Endodermal cell (in vitro differentiated cells): ENCODE data around the gene SLC7A7. TPM values are rescaled to one million over a fixed set of nuclear protein-coding genes. Genes with fewer than 3 reads are reported as not detected.
"Not testable (repeated sequence)": the region's sequence is repeated elsewhere in the genome, so short reads cannot be mapped to it uniquely, and the experiment has no call there.

Experiments used
- DNase-seq: peaks from one replicate; pipeline ENCODE4 v3.0.0-alpha.2; 2017
- H3K27ac ChIP-seq: 2 replicates; pipeline ENCODE4 v1.5.1; 2013; ENCODE audit warnings: mild to moderate bottlenecking, low read depth, low read length, moderate library complexity
- H3K27me3 ChIP-seq: 2 replicates; pipeline ENCODE4 v1.6.1; 2013; ENCODE audit warnings: mild to moderate bottlenecking, low read length, moderate library complexity; ENCODE audit not compliant: insufficient read depth, control insufficient read depth, poor library complexity, severe bottlenecking
- H3K36me3 ChIP-seq: 2 replicates; pipeline ENCODE4 v1.7.0; 2013; ENCODE audit warnings: mild to moderate bottlenecking, low read length, moderate library complexity; ENCODE audit not compliant: control insufficient read depth, insufficient read depth
- H3K4me1 ChIP-seq: one replicate; pipeline ENCODE4 v1.7.0; 2013; ENCODE audit warnings: low read length; ENCODE audit not compliant: control insufficient read depth, insufficient read depth
- H3K4me3 ChIP-seq: 2 replicates; pipeline ENCODE4 v1.5.1; 2013; ENCODE audit warnings: mild to moderate bottlenecking, low read length, moderate library complexity
- H3K9ac ChIP-seq: 2 replicates; pipeline ENCODE4 v1.6.1; 2013; ENCODE audit warnings: mild to moderate bottlenecking, low read length, moderate library complexity; ENCODE audit not compliant: poor library complexity, severe bottlenecking; ENCODE audit errors: extremely low read depth
- H3K9me3 ChIP-seq: 2 replicates; pipeline ENCODE4 v1.6.1; 2013; ENCODE audit warnings: mild to moderate bottlenecking, low read length, moderate library complexity; ENCODE audit not compliant: control insufficient read depth
- H3K27ac Mint-ChIP-seq: 2 replicates; pipeline ENCODE4 v1.8.0; 2020; ENCODE audit warnings: mixed read lengths
- H3K27me3 Mint-ChIP-seq: 2 replicates; pipeline ENCODE4 v1.8.0; 2021; ENCODE audit warnings: mild to moderate bottlenecking, mixed read lengths; ENCODE audit not compliant: insufficient read depth
- H3K36me3 Mint-ChIP-seq: 2 replicates; pipeline ENCODE4 v1.8.0; 2020; ENCODE audit warnings: low read depth, mixed read lengths
- H3K4me1 Mint-ChIP-seq: 2 replicates; pipeline ENCODE4 v1.8.0; 2020; ENCODE audit warnings: mixed read lengths
- H3K4me3 Mint-ChIP-seq: 2 replicates; pipeline ENCODE4 v1.8.0; 2020; ENCODE audit warnings: mild to moderate bottlenecking, moderate library complexity, mixed read lengths
- H3K9me3 Mint-ChIP-seq: 2 replicates; pipeline ENCODE4 v1.8.0; 2020; ENCODE audit warnings: mild to moderate bottlenecking, mixed read lengths
- CTCF ChIP-seq: fragments of 200-600 bp; sonication (generic); conservative IDR thresholded peaks from 2 replicates; pipeline ENCODE4 v1.5.0; 2021; ENCODE audit warnings: antibody characterized with exemption, mild to moderate bottlenecking
- WGBS, 2 experiments: methylation state at CpG; one replicate each; pipeline versions ENCODE4 v1.1.5 to v1.1.7; 2013; ENCODE audit warnings: missing lambda C conversion rate in 2 of 2, mixed read lengths in 1 of 2; ENCODE audit not compliant: insufficient coverage in 1 of 2, insufficient read length in 1 of 2; 5-methylcytosine and 5-hydroxymethylcytosine counted together
- total RNA-seq, 2 donors: library from RNA; stranded (reverse); fragmentation: NEBNext Ultra II Directional in 1 of 2; extraction: Animal tissue kit (Norgen Biotek cat#: 25700) in 1 of 2; gene quantifications; 2 replicates in 1 of 2; 3 replicates in 1 of 2; pipeline ENCODE4 v1.2.1, GENCODE V29; 2021

The SLC7A7 gene
- total RNA-seq, 2 donors from 2014 or later: 16.7 to 17.0 TPM

- H3K36me3 ChIP-seq: no peaks in the 10 kb centered on the region
- DNase-seq: no peak
- H3K4me3 ChIP-seq: no peak overlapping the region
- H3K36me3 Mint-ChIP-seq: peaks cover 2% of the 10 kb centered on the region
- H3K27ac Mint-ChIP-seq: no peak overlapping the region
- H3K9me3 ChIP-seq: peaks cover 18% of the 10 kb centered on the region
- no peaks in the 10 kb centered on the region for H3K4me1 ChIP-seq
- 92 to 100% methylated on average over 1 of the region's 1 CpG for WGBS, 2 experiments
- no peaks in the 10 kb centered on the region for H3K27me3 ChIP-seq
- H3K4me1 Mint-ChIP-seq: peaks cover 4% of the 10 kb centered on the region
- H3K9ac ChIP-seq: no peak overlapping the region
- no peak overlapping the region for H3K27ac ChIP-seq
- TF ChIP-seq CTCF: no peak
- no peaks in the 10 kb centered on the region for H3K27me3 Mint-ChIP-seq
- H3K4me3 Mint-ChIP-seq: no peak overlapping the region
- peaks cover 6% of the 10 kb centered on the region for H3K9me3 Mint-ChIP-seq
Measured at GRCh38 chr14:22761734-22762133, 53.5 kb downstream of the SLC7A7 start.

GRCh38 chr14:22757972-22758650 lies 57.1 kb downstream of the SLC7A7 start:
- H3K9me3 ChIP-seq: peaks cover 18% of the 10 kb centered on the region
- H3K9ac ChIP-seq, H3K36me3 ChIP-seq, H3K27ac Mint-ChIP-seq, DNase-seq, H3K9me3 Mint-ChIP-seq, H3K4me3 ChIP-seq, H3K27me3 ChIP-seq, H3K27me3 Mint-ChIP-seq, H3K4me1 ChIP-seq, H3K27ac ChIP-seq, H3K4me1 Mint-ChIP-seq, H3K36me3 Mint-ChIP-seq, H3K4me3 Mint-ChIP-seq: not testable (repeated sequence)
- WGBS, 2 experiments: 87 to 91% methylated on average over 6 to 9 of the region's 10 CpGs

- no peak overlapping the region for H3K27ac Mint-ChIP-seq
- WGBS, 2 experiments: 87 to 93% methylated on average over 6 of the region's 6 CpGs
- H3K9me3 Mint-ChIP-seq: peaks cover 3% of the 10 kb centered on the region
- no peaks in the 10 kb centered on the region for H3K36me3 ChIP-seq
- no peaks in the 10 kb centered on the region for H3K27me3 ChIP-seq
- no peak overlapping the region for H3K4me3 ChIP-seq
- H3K9ac ChIP-seq: no peak overlapping the region
- no peak overlapping the region for H3K4me3 Mint-ChIP-seq
- no peaks in the 10 kb centered on the region for H3K4me1 ChIP-seq
- H3K27me3 Mint-ChIP-seq: no peaks in the 10 kb centered on the region
- peaks cover 24% of the 10 kb centered on the region for H3K4me1 Mint-ChIP-seq
- no peak for TF ChIP-seq CTCF
- DNase-seq: no peak
- H3K36me3 Mint-ChIP-seq: no peaks in the 10 kb centered on the region
- H3K27ac ChIP-seq: no peak overlapping the region
- no peaks in the 10 kb centered on the region for H3K9me3 ChIP-seq
Measured at GRCh38 chr14:22753586-22753985, 61.6 kb downstream of the SLC7A7 start.

- TF ChIP-seq CTCF: no peak
- Mint-ChIP-seq H3K4me3 (no peak overlapping the region), H3K4me1 (peaks cover 30% of the 10 kb centered on the region), H3K9me3 (no peaks in the 10 kb centered on the region), H3K36me3 (no peaks in the 10 kb centered on the region), H3K27me3 (no peaks in the 10 kb centered on the region), H3K27ac (peak overlapping the region; percentile 35)
- Histone ChIP-seq H3K27ac (no peak overlapping the region), H3K4me3 (no peak overlapping the region), H3K4me1 (no peaks in the 10 kb centered on the region), H3K9me3 (no peaks in the 10 kb centered on the region), H3K27me3 (no peaks in the 10 kb centered on the region), H3K36me3 (no peaks in the 10 kb centered on the region), H3K9ac (no peak overlapping the region)
- WGBS, 2 experiments: 88 to 89% methylated on average over 7 to 8 of the region's 8 CpGs
- no peak for DNase-seq
Measured at GRCh38 chr14:22752422-22752821, 62.8 kb downstream of the SLC7A7 start.
